Activated CD8-positive, alpha-beta memory T cell treated with anti-CD3 and anti-CD28 coated beads, Interleukin-2, amount 50 U/mL, for 1 hour (primary cell): Measurements from ENCODE around the gene STK32A.

Source experiments
- DNase-seq: peaks from one replicate; pipeline ENCODE4 v3.0.0-alpha.2; 2020; ENCODE audit errors: extremely low read depth

STK32A gene

DNA sequence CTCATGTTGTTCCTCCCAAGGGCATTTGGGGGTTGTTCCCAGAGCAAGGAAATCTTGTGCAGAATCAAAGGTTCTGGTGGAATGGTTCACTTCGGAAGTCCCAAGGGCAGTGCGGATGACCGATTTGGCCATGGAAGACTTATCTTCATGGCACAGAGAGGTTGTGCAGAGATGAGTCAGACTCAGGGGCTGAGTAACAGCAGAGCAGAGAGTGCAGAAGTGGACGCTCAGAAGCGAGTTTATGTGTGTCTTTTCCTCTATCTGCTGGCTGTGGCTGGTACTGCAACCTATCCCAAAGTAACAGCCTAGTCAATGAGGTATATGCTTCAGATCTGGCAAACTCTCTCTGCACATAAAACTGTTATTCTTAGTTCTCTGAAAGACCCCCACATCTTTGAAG lies 157.0 kb downstream of the STK32A start:
- no peak for DNase-seq

GRCh38 chr5:147393874-147394672 lies 159.2 kb downstream of the STK32A start:
- no peak for DNase-seq

DNA sequence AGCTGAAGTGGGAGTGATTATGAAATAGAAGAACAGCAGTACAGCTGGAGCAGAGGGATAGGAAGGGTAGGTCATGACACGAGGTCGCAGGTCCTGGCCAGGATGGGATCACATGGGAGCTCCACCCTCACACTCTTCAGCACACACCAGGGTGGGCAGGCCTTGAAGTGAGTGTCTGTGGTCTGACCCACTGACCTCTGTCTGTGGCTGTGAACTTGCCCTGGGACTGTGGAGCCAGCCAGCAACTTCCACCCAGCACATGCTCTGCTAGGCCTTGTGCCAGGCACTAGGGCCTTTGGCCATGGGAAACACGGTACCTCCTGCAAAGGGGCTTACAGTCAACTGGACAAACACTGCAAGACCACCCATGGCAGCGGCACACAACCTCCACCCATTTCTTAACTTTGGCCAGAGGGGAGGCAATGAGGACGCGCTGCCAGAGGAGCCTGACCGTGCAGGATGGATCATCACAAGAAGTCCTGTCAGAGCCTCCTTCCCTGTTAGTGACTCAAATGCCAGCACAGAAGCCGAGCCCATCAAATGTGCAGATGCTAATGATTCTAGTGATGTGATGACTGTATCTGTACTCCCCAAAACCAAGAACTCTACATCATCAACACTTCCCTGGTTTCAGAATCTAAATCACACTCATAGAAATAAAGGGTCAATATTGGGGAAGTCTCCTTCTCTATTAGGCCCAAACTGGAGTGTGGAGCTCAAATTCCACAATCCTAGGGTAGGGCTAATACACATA lies 161.4 kb downstream of the STK32A start:
- no peak for DNase-seq

- no peak for DNase-seq
Measured at GRCh38 chr5:147397616-147398015, 162.8 kb downstream of the STK32A start.

DNA sequence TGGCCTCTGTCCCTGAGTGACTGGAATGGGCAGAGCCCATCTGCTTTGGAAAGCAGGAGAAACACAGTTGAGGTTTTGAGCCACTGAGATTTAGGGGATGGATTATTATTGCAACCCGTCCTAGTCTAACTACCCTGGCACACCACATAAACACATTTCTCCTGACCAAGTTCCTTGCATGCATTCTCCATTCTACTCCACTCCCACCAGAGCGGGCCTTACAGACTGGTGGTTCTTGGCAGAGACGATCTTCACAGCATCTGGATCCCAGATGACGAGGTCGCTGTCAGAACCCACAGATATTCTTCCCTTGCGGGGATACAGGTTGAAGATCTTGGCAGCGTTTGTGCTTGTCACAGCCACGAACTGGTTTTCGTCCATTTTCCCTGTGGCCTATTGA lies 164.0 kb downstream of the STK32A start:
- DNase-seq = no peak

- no peak for DNase-seq
Measured at GRCh38 chr5:147400126-147400809, 165.4 kb downstream of the STK32A start.

DNA sequence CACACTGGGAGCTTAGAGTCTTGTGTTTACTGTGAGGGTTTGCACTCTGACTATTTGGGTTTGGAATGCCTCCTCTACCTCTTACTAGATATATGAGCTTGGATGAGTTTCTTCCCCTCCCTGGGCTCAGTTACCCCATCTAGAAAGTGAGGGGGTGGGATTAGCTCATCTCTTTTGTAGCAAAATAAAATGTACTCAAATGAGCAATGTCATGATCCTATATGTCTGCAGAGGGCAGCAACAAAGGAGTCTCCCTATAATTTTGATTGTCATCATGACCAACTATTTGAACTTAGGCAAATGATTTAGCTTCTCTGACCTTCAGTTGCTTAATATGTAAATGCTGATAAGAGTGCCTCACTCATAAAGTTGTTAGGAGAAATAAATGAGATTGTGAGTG lies 166.1 kb downstream of the STK32A start:
- no peak for DNase-seq

DNA sequence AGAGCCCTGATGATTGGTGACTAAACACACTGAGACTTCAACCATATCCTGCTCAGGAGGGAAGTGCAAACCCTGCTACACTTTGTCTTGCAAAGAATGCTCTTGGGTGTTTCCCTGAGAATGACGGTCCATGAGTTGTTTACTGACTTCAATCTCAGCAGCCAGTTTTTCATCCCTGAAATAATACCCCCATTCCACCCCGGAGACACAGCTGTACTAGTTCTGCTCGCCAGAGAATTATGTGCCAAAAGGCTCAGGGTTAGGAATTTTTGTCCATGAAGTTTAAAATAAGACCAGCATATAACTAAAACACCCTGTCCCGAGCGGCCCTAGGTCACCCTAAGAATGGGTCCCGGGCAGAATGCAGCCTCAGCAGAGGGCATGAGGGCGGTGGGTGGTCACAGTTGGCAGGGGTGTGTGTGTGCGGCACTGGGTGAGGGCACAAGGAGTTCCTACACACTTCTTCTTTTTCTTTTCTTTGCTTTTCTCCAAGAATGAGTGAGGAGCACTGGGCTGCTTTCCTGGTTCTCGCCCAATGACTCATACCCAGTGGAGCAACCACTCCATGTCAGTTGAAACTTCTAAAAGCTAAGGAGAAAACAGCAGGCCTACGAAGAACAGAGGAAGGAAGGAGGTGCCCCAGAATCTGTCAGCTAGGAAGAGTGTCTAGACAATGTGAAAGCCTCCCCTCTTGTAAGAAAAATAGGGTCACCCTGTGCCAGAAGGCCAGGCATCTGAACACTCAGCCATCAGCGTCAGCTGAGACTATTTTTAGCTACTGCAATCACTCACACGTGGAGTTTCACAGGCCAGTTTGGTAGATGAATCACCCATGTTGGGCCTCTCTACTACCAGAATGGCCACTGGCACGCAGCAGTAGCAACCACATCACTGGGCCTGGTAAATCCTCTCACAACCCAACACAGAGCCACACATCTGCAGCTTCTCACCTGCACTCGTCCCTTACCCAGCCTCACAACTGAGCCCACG lies 169.1 kb downstream of the STK32A start:
- no peak for DNase-seq

- no peak for DNase-seq
Measured at GRCh38 chr5:147404706-147405105, 169.9 kb downstream of the STK32A start.

- no peak for DNase-seq
Measured at GRCh38 chr5:147406636-147407035, 171.8 kb downstream of the STK32A start.

DNA sequence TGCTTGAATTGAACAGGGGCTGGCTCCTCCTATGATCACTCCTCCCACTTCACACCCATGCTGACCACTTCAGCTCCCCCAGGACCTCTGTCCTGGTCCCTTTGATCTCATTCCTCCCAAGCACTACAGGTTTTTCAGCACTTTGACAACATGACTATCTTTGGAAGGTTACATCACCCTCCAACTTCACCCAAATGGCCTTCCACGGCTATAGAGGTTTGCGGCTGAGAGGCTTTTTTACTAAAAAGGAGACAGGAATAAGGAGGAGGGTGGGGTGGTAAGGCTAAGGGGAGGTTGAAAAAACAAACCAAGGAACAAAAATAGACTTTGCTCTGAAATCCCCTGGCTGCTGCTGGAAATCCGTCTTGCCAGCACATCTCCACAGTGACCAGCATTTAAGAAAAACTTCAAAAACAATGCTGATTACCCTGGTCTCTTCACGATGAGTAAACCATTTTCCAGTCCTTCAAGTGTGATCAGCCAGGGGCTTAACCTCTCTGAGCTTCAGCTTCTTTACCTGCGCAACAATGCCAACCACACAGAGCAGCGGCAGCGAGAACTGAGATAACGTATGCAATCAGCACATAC lies 172.4 kb downstream of the STK32A start:
- no peak for DNase-seq

GRCh38 chr5:147408980-147409379 lies 174.2 kb downstream of the STK32A start:
- no peak for DNase-seq

- no peak for DNase-seq
Measured at GRCh38 chr5:147410496-147411358, 175.9 kb downstream of the STK32A start.

- no peak for DNase-seq
Measured at GRCh38 chr5:147411359-147412319, 176.8 kb downstream of the STK32A start.

DNA sequence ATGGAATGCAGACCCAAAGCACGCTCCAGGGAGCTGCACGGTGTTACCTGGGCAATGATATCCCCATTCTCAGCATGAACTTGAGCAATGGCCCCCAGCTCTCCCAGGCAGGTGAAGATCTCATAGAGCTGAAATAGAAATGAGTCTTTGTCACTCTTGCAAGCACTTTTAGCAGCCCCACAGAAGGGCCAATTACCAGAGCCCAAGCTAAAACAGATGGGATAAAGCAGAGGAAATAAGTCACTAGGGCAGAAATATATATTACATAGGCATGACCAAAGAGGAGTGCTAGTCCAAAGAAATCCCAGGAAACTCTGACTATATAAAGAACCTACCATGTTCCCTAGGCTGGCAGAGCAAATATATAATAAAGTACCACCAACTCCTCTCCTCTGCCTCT lies 177.7 kb downstream of the STK32A start:
- no peak for DNase-seq

DNA sequence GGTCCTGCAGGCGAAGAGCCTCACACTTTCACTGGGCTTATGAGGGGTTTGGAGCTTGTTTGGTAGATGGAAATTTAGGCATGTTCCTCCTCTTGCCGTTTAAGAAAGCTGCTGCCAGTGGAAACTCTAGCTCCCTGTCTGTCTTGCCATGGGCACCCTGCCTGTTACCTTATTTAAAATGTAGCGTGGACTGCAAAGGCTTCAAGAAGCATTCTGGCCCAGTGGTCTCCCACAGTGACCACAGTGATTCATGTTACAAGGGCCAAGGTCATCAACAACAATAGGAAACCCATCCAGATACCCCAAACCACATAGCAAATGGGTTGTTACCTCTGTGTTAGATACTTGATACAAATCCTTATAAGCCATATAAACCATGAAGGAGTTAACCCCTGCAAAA lies 178.4 kb downstream of the STK32A start:
- no peak for DNase-seq

- no peak for DNase-seq
Measured at GRCh38 chr5:147415651-147416050, 180.8 kb downstream of the STK32A start.

DNA sequence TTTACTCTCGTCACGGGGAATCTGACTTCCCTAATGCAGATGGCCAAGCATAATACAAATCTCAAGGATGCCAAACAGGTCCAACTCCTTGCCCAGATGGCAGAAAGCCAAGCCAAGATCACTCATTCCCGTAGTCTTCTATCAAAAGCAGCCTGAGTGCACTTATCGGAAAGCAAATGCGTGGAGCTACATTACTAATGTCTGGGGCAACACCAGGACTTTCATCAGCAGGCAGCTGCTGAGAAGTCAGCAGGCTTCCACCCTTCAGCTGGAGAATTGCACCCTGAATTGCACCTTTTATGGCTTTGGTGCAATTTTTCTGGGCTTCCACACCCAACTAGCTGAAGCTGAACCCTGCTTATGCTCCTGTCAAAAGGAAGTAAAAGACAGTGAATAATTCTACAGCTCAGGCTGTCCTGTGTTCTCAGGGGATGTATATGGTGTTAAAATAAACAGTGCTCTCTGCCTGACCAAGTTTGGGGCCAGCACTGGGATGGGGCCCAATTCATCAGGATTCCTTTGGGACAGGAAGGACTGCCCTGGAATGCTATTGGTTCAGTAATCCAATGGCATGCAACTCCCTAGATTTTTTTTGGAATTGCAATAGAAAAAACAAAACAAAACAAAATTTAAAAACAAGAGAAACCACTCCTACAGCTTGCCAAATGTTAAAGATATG lies 182.4 kb downstream of the STK32A start:
- DNase-seq = no peak
